ENCODE measurements around the gene TLE2. TPM values are rescaled to one million over a fixed set of nuclear protein-coding genes. Genes with fewer than 3 reads are reported as not detected.
A peak's percentile ranks its signal among the peaks of the same experiment; 100 is the strongest.
"Not testable (repeated sequence)": the region's sequence is repeated elsewhere in the genome, so short reads cannot be mapped to it uniquely, and the experiment has no call there.

The TLE2 gene
- total RNA-seq, 4 donors from 2014 or later, result 18.2 to 35.6 (median 27.3) TPM

DNA sequence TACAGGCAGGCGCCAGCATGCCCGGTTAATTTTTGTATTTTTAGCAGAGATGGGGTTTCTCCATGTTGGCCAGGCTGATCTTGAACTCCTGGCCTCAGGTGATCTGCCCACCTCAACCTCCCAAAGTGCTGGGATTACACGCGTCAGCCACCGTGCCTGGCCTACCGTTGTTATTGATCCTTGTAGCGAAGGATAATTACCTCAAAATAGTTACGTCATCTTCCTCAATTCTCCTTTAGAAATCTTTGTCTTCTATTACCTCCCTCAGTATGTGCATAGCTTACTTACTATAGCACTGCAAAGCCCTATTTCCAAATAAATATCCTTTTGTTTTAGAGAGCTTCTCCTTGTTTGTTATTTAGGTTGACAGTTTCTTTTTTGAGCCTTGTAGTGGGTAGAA is 61.1 kb downstream of the TLE2 start:
- Histone ChIP-seq H3K27me3 (no peaks in the 10 kb centered on the region), H3K27ac (no peak overlapping the region), H3K9me3 (no peaks in the 10 kb centered on the region), H3K4me1 (peaks cover 39% of the 10 kb centered on the region), H3K4me3 (no peak overlapping the region), H3K36me3 (no peaks in the 10 kb centered on the region)
- 71% methylated on average over 8 of the region's 8 CpGs for whole genome bisulfite sequencing
- DNase-seq (ENCODE audit: low spot score in 2 of 2), result no peak
- no peak for TF ChIP-seq POLR2A (IDR thresholded peaks at IDR 0.05)

DNA sequence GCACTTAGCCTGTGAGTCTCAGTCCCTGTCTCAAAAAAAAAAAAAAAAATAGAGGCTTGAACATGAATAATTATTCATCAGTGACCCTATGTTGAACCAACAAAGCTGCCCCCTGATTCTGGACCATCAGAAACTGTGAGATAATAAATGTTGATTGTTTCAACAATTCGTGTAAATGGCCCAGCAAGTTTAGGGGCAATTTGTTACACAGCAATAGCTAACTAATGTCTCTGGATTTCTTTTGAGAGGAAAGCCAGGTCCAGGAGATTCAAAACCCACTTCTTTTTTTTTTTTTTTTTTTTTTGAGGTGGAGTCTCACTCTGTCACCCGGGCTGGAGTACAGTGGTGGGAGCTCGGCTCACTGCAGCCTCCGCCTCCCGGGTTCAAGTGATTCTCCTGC is 64.2 kb downstream of the TLE2 start:
- DNase-seq (ENCODE audit: low spot score in 2 of 2), result no peak
- Histone ChIP-seq H3K9me3 (no peaks in the 10 kb centered on the region), H3K4me1 (peaks cover 20% of the 10 kb centered on the region), H3K27ac (no peak overlapping the region), H3K27me3 (no peaks in the 10 kb centered on the region), H3K36me3 (no peaks in the 10 kb centered on the region), H3K4me3 (no peak overlapping the region)
- TF ChIP-seq POLR2AphosphoS5 (IDR thresholded peaks at IDR 0.05) (no peak), POLR2A (IDR thresholded peaks at IDR 0.05) (no peak), EP300 (IDR thresholded peaks at IDR 0.05) (no peak)
- TF ChIP-seq, protein P1, sequence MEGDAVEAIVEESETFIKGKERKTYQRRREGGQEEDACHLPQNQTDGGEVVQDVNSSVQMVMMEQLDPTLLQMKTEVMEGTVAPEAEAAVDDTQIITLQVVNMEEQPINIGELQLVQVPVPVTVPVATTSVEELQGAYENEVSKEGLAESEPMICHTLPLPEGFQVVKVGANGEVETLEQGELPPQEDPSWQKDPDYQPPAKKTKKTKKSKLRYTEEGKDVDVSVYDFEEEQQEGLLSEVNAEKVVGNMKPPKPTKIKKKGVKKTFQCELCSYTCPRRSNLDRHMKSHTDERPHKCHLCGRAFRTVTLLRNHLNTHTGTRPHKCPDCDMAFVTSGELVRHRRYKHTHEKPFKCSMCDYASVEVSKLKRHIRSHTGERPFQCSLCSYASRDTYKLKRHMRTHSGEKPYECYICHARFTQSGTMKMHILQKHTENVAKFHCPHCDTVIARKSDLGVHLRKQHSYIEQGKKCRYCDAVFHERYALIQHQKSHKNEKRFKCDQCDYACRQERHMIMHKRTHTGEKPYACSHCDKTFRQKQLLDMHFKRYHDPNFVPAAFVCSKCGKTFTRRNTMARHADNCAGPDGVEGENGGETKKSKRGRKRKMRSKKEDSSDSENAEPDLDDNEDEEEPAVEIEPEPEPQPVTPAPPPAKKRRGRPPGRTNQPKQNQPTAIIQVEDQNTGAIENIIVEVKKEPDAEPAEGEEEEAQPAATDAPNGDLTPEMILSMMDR (IDR thresholded peaks at IDR 0.05), result no peak
- 99% methylated on average over 5 of the region's 5 CpGs for WGBS

DNA sequence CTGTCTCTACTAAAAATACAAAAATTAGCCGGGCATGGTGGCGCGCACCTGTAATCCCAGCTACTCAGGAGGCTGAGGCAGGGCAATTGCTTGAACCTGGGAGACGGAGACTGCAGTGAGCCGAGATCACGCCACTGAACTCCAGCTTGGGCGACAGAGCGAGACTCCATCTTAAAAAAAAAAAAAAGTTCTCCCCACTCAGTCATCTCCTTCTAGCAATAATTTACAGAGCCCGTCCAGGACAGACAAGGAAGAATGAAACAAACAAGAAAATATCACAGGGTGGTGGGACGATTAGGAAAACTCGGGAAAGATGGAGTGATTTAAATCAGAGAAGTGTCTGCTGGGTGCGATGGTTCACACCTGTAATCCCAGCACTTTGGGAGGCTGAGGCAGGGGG is 65.4 kb downstream of the TLE2 start:
- WGBS, result 88% methylated on average over 12 of the region's 12 CpGs
- H3K9me3 ChIP-seq; H3K27ac ChIP-seq; H3K27me3 ChIP-seq; H3K4me3 ChIP-seq; DNase-seq (ENCODE audit: low spot score in 2 of 2); H3K36me3 ChIP-seq: not testable (repeated sequence)
- peaks cover 12% of the 10 kb centered on the region for H3K4me1 ChIP-seq

DNA sequence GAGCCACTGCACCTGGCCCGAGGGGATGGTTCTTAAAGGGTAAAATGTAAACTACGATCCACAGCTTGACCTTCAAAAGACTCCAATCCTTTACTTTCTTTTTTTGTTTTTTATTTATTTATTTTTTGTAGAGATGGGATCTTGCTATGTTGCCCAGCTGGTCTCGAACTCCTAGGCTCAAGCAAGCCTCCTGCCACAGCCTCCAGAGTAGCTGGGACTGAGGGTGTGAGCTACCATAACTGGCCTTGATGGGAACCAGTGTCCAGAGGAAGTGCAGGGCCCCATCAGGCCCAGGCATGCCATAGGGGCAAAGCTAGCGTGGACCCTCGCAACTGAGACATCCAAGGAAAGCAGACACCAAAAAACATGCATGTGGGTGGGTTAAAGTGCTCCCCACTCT is 66.0 kb downstream of the TLE2 start:
- 95% methylated on average over 5 of the region's 5 CpGs for WGBS

DNA sequence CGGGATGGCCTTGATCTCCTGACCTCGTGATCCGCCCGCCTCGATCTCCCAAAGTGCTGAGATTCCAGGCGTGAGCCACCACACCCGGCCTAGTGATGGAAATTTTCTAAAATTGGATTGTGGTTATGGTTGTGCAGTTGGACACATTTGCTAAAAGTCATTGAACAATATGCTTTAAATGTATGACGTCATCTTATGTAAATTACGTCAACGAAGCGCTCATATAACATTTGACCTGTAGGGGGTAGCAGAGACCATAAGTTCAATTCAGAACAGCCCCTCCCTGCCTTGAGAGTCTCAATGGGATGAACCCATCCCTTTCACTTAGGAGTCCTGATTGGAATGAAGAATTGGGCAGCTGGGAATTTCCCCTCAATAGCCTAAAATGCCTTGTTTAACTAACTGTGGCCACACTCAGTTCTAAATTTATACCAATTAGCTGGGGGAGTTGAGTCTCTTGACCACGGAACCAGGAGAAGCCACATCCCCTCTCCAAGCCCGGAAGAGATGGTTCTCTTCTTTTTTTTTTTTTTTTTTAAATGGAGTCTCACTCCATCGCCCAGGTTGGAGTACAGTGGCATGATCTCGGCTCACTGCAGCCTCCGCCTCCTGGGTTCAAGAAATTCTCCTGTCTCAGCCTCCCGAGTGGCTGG is 66.9 kb downstream of the TLE2 start:
- H3K4me1 ChIP-seq, result peaks cover 6% of the 10 kb centered on the region
- H3K9me3 ChIP-seq, result no peaks in the 10 kb centered on the region
- H3K4me3 ChIP-seq, result peak overlapping the region; percentile 14
- DNase-seq (ENCODE audit: low spot score in 2 of 2), result no peak
- no peaks in the 10 kb centered on the region for H3K27me3 ChIP-seq
- TF ChIP-seq, protein P1 (IDR thresholded peaks at IDR 0.05), result peak; percentile 68 to 93
- TF ChIP-seq EP300 (IDR thresholded peaks at IDR 0.05), result no peak
- peak in 1 of 3 donors; percentile 76 for TF ChIP-seq POLR2AphosphoS5 (IDR thresholded peaks at IDR 0.05)
- no peak for TF ChIP-seq POLR2A (IDR thresholded peaks at IDR 0.05)
- WGBS, result 32% methylated on average over 17 of the region's 17 CpGs
- H3K36me3 ChIP-seq, result no peaks in the 10 kb centered on the region
- H3K27ac ChIP-seq, result no peak overlapping the region

More for the DNA sequence above, 66.0 kb downstream of the TLE2 start:
- H3K27ac ChIP-seq, result no peak overlapping the region
- TF ChIP-seq POLR2A (IDR thresholded peaks at IDR 0.05) (no peak), EP300 (IDR thresholded peaks at IDR 0.05) (no peak), POLR2AphosphoS5 (IDR thresholded peaks at IDR 0.05) (no peak)
- TF ChIP-seq, protein P1 (IDR thresholded peaks at IDR 0.05), result no peak
- H3K4me1 ChIP-seq, result peaks cover 7% of the 10 kb centered on the region
- no peaks in the 10 kb centered on the region for H3K9me3 ChIP-seq
- H3K4me3 ChIP-seq, result no peak overlapping the region
- H3K36me3 ChIP-seq, result no peaks in the 10 kb centered on the region
- H3K27me3 ChIP-seq, result no peaks in the 10 kb centered on the region
- no peak for DNase-seq (ENCODE audit: low spot score in 2 of 2)

DNA sequence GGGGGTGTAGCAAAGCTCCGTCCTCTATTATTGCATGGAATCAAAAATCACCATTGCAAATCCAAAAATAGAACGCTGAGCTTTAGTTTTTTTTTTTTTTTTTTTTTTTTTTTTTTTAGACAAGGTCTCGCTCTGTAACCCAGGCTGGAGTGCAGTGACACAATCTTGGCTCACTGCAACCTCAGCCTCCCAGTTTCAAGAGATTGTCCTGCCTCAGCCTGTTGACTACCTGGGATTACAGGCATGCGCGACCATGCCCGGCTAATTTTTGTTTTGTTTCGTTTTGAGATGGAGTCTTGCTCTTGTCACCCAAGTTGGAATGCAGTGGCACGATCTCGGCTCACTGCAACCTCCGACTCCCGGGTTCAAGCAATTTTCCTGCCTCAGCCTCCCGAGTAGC is 69.0 kb downstream of the TLE2 start:
- Histone ChIP-seq H3K27ac (no peak overlapping the region), H3K9me3 (no peaks in the 10 kb centered on the region), H3K4me3 (no peak overlapping the region), H3K4me1 (peaks cover 6% of the 10 kb centered on the region), H3K36me3 (no peaks in the 10 kb centered on the region), H3K27me3 (no peaks in the 10 kb centered on the region)
- TF ChIP-seq POLR2AphosphoS5 (IDR thresholded peaks at IDR 0.05) (no peak), EP300 (IDR thresholded peaks at IDR 0.05) (no peak), POLR2A (IDR thresholded peaks at IDR 0.05) (no peak)
- TF ChIP-seq, protein P1 (IDR thresholded peaks at IDR 0.05), result no peak
- no peak for DNase-seq (ENCODE audit: low spot score in 2 of 2)
- 61% methylated on average over 12 of the region's 12 CpGs for WGBS

All from suprapubic skin (tissue), 4 donors.